ENCODE measurements around the gene GARRE1.
"Not testable (repeated sequence)": the region's sequence is repeated elsewhere in the genome, so short reads cannot be mapped to it uniquely, and the experiment has no call there.

The GARRE1 gene

DNA sequence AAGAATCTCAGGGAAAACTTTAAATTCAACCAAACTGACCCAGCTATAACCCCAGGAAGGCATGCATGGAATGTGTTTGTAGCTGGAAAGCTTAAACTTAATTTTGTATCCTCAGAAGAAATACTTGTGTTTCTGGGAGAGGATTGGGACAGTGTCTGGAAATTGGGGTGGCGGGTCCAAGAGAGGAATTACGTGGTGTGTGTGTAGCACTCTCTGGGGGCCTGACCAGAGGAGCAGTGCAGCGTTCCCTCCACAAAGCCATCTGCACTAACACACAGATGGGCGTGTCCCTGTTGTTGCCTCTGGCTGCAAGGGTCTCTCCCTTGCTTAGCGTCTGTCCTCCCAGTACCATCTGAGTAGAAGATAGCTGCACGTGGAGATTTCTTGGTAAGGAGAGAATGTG, 6.4 kb downstream of the GARRE1 start:
- DNase-seq: no peak

DNA sequence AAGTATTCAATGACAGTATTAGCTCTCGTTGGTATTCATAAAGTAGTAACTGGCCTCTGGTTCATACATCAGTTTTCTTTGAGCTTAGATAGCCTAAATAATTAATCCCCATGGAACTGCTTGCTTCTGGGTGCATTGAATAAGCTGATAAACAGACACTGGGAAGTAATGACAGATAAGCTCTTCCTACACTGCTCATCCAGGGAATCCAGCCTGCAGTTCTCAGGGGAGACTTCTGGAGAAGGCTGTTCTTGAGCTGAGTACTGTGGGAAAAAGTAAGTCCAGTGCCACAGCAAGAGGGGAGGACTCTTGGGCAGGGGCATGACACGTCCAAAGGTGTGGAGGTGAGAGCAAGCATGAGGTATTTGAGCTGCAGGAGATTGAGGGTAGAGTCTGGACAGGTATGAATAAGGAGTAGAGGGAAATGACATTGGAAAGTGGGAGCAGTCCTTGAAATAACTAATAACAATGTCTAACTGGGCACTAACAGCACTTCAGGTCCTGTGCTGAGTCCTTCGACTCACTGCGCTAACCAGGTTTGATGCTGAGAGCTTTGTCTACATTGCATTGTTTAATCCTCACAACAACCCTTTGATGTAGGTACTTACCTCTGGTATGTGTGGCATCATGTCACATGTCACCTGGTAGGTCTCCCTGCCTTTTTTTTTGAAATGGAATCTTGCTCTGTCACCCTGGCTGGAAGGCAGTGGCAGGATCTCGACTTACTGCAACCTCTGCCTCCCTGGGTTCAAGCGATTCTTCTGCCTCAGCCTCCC, 7.2 kb downstream of the GARRE1 start:
- DNase-seq: no peak

DNA sequence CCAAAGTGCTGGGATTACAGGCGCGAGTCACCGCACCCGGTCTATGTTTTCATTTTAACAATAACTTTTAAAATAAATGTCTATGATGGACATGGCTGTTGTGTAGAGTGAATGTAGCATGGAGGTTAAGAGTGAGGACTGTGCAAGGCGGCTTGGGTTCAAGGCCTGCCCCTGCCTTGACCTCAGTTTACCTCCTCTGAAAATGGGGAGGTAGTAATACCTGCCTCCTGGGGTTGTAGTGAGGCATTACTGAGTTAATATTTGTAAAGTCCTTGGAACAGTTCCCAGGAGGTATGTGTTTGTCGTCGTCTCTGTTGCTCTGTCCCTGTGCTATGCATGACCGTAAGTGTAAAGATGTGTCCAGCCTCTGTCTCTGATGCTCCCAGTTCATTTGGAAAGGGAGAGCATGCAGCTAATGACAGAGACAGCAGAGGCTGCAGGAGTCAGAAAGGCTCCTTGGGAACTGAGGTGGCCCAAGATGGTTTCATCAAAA, 9.4 kb downstream of the GARRE1 start:
- DNase-seq: no peak

DNA sequence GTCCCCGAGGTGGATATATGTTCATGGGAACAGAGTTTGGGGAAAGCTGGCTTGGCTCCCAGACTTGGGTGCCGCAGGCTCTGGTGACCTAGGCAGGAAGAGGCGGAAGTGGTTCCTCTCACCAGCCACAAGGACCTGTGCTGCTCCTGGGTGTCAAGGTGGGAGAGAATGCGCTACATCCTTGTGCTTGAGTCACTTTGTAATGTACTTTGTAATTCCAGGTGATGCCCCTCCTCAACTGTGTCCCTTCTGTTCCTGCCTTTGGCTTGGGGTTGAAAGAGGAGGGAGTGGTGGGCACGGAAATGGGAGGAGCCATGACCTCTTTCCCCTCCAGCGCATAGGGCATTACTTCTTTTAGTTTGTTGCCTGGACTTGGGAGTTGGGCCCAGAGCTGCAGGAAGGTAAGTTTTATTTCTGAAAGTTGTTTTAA, 10.9 kb downstream of the GARRE1 start:
- no peak for DNase-seq

DNA sequence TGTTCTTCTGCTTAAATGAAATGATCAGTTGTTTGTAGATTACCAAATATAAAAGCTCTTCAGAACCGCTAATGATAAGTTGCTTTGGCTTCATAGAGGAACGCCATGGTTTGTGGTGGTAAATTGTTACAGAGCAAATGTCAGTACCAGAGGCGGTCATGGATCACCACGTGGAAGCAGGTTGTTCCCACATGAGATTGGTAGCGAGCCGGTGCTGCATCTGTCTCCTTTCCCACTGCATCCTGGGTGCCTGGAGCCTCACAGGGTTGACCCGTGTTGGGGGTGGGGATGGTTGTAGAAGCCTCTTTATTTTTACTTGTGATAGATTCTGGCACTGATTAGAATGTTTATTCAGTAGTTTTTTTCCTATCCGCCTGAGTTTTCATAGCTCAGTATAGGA, 14.7 kb downstream of the GARRE1 start:
- DNase-seq: no peak

DNA sequence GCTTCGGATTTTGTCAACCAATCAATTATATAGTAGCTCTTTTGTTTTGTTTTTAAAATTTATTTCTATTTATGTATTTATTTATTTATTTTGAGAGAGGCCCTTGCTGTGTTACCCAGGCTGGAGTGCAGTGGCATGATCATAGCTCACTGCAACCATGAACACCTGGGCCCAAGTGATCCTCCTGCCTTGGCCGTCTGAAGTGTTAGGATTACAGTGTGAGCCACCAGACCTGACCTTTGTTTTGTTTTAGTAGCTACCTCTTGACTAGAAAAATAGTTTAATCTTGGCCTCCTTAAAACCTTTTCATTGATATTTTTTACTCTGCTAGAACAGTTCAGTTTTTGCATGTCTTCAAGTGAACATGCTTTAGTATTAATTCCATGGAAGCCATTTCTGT, 15.1 kb downstream of the GARRE1 start:
- no peak for DNase-seq

DNA sequence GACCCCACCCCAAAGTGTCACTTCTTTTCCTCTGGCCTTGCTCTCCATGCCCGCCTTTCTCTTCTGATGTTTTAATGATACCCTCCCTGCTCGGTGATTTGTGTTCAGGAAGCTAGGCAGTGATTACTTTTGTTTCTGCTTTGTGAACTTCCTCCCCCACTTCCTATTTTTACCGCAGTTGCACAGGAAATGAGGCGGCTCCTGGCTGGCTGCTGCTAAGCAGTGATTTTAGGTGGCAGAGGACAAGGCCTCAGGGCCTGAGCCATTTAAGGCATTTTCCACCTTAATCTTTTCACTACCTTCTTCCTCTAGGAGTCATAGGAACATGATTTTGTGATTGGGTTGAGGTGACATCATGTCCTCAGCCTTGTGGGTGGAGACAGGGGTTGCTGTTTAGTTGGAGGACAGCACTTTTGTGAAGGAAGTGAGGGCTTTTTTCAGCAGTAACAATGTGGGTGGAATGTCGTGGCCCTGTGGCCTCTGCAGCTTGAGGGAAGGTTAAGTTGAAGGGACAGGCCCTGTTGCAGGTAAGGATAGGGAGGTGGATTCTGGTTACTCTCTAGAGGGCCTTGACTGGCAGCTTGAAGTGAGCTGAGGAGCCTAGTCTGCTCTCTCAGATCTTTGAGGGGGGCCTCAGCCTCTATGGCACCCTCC, 15.7 kb downstream of the GARRE1 start:
- peak; percentile 43 for DNase-seq

DNA sequence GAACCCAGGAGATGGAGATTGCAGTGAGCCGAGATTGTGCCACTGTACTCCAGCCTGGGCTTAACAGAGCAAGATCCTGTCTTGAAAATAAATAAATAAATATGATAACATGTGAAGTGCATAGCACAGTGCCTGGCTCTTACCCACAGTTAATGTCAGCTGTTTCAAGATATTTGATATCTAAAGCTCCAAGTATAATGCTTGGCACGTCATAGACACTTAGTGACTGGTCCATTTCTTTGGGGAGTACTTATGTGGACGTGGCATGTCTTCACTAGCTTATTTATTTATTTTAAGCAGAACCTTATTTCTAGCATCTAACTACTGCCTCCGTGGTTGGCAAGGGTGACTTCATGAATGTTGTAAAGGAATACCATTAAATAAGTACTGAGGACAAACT, 18.8 kb downstream of the GARRE1 start:
- DNase-seq: no peak

DNA sequence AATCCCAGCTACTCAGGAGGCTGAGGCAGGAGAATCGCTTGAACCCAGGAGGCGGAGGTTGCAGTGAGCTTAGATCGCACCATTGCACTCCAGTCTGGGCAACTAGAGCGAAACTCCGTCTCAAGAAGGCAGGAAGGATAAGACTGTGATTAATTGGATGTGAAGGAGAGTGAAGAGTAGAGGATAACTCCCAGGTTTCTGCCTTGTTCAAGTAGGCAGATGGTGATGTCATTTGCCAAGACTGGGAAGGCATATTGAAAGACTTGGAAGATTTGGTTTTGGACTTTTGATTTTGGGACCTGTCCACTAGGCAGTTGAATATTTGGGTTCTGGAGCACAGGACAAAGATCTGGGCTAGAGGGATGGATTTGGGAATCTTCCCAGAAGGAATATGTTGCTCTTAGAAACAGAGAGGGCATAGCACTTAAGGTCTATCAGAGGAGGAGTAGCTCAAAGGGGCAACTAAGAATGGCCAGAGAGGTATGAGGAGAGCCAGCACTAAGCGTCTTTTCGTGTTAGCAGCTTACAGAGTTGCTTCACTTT, 20.0 kb downstream of the GARRE1 start:
- no peak for DNase-seq

DNA sequence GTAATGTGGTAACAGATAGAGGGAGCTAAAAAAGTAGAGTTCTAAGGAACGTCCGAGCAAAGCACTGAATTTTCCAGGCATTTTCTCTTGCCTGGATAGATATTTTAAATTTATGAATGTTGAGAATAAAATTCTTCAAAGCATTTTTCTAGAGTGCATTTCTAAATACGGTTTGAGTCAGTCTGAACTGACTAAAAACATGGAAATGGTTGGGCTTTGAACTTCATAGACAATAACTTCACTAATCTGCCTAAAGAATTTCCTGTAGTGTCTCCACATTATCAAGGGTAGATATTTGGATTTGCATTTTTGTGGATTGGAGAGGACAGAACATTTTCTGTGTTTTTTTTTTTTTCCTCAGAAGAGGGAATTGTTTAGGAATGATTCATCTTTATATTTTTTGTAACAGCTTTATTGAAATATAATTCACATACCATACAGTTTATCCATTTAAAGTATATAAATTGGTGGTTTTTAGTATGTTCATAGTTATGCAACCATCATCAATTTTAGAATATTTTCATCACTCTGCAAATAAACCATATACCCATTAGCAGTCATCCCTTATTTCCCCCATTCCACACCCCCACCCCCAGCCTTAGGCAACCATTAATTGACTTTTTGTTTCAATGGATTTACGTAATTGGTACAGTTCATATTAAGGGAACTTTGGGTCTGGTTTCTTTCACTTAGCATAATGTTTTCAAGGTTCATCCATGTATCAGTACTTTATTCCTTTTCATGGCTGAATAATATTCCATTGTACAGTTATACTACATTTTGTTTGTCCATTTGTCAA, 20.7 kb downstream of the GARRE1 start:
- no peak for DNase-seq

DNA sequence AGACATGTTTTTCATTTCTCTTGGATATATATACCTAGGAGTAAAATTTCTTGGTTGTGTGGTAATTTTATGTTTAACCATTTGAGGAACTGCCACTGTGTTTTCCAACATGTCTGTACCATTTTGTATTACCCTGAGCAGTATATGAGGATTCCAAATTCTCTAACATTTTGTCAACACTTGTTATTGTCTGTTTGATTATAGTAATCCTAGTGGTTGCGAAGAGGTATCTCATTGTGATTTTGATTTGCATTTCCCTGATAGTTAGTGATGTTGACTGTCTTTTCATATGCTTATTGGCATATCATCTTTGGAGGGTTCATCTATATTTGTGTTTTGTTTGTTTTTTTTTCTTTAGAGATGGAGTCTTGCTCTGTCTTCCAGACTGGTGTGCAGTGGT, 21.4 kb downstream of the GARRE1 start:
- DNase-seq: no peak

DNA sequence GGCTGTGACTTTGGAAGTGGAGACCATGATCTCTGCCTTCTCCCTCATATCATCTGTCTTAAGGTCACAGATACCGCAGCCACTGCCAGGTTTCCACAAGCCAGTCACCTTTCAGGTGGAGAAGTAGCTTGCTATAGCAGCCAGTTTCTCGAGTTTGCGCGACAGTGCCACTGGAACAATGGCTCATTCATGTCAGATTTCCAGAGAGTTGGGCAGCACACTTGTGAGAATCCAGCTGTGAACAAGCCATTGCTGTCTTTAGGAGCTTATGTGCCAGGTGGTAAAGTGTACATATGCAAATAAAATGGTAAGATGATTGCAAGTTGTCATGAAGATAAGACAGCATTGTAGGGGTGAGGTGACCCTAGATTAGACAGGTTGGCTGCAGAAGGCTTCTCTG, 22.3 kb downstream of the GARRE1 start:
- DNase-seq: no peak

DNA sequence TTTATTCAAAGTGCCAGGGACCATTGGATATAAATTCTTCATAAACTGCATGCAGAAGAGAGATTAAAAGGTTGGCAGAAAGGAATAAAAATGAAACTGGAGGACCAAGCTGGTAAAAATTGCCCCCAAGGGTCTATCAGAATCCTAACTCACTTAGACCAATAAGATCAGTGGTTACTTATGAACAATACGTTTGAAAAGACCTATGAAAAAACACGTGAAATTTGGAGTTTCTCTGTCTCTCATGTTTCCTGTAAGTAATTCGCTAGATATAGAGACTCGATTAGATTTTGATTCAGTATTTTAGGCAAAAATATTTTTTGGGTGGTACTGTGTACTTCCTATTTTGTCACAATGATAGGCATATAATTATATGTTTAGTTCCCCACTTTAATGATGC, 22.9 kb downstream of the GARRE1 start:
- DNase-seq: no peak

DNA sequence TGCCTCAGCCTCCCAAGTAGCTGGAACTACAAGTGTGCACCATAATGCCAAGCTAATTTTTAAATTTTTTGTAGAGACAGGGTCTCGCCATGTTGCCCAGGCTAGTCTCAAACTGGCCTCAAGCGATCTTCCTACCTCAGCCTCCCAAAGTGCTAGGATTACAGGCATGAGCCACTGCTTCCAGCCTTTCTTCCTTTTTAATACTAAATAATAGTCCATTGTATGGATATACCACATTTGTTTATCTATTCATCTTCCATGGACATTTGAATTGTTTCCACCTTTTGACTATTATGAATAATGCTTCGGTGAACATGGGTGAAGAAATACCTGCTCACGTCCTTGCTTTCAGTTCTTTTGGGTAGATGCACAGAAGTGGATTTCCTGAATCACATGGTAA, 24.4 kb downstream of the GARRE1 start:
- no peak for DNase-seq

DNA sequence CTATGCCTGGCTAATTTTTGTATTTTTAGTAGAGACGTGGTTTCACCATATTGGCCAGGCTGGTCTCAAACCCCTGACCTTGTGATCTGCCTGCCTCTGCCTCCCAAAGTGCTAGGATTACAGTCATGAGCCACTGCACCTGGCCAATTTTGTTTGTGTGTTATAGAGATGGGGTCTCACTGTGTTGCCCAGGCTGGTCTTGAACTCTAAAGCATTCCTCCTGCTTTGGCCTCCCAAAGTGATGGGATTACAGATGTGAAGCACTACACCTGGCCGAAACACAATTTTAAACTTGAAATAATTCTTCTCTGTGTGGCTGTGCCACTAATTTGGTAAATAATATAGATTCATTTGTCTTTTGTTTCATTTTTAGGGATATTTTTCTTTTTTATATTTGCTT, 27.1 kb downstream of the GARRE1 start:
- not testable (repeated sequence) for DNase-seq

DNA sequence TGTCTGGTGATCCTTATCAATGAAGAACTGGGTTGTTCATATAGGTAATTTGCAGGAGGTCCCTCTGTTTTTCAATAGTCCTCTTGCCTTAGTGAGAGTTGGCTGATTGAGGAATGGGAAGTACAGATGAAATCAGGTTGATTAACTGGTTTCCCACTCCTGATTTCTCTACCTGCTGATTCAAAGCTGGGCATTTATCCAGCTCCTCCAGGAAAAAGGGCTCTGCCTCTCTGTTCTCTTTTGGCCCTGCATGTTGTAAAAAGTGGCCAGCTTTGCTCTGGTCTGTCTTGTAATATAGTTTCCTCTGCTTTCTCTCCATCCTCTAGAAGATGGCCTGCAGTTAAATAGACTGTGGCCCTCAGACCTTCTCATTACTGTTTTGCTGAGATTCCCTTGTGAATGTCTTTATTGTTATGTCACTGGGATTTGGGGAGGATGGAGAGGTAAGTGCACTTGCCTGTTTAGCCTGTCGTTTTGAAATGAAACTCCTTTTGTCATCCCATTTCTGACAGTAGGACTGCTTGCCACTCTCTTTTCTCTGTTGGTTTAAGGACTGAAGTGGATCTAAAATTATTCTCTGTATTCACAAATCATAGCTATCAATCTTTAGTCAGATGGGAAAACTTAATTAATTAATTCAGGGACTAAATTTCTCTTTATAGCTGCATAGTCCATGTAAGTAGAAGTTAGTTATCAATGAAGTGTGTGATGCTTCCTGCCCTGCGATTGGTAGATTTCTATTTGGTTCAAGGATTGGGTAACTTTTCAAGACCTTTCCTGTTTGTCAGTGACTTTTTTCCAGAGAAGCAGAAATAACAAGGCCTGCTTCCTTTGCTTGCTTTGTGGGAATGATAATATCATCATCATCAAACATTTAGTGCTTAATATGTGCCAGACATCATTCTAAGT, 28.5 kb downstream of the GARRE1 start:
- no peak for DNase-seq

DNA sequence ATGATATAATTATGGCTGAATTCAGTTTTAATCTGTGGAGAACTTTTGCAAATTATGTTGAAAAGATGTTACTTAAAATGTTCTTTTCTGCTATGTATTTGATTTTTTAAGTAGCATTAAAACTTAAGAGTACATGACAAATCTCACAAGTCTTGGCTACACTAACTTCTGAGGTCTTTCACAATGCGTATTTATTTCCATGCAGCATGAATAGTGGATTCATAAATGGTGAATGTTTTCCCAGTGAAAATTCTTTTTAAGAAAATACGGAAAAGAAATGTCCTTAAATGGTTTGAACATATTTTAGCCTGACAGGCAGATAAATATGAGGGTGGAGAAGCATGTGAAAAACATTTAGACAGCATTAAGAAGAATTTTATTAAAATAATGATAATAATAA, 30.2 kb downstream of the GARRE1 start:
- no peak for DNase-seq

DNA sequence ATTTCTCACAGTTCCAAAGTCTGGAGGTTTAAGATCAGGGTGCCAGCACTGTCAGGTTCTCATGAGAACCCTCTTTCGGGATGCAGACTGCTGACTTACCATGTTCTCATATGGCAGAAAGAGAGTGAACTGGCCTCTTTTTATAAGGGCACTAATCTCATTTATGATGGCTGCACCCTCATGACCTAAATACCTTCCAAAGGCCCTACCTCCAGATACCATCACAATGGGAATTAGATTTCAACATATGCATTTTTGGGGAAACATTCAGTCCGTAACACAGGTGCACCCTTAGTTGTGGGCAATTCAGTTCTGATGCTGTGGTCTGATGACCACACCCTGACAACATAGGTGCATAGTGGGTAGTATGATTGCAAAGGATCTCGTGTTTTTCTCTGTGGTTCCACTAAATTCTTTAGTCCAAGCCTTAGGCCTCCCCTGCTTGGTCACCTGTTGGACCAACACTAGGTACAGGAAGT, 33.3 kb downstream of the GARRE1 start:
- DNase-seq: no peak

DNA sequence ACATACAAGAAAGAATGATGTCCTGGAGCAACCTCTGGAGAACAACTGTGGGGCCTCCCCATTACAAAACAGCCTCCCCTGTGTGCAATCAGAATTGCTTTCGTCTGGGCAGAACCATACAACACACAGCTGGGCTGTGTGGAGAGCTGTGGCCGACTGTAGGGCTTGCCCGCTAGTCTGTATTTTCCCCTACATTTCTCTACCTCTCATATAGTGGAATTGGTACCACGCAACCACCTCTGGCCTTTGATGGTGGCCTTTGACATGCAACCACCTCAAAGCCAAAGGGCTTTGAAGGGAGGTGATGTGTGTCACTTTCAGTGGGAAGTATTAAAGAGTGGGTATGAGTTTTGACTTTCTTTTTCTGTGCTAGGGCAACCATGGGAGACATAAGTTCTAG, 34.0 kb downstream of the GARRE1 start:
- DNase-seq: no peak

DNA sequence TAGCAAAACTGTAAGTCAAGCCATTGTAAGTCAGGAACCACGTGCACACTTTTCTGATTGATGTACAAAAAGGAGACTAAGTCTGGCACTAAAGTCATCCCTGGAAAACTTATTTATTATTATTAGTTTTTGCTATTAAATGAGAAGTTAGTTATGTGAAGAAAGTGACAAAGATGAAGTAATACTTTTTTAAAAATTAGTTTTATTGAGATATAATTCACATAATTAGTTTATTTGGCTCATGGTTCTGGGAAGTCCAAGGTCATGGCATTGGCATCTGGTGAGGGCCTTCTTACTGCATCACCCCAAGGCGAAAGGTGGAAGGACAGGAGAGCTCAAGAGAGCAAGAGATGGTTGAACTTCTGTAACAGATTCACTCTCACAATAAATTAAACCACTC, 36.9 kb downstream of the GARRE1 start:
- DNase-seq: no peak

DNA sequence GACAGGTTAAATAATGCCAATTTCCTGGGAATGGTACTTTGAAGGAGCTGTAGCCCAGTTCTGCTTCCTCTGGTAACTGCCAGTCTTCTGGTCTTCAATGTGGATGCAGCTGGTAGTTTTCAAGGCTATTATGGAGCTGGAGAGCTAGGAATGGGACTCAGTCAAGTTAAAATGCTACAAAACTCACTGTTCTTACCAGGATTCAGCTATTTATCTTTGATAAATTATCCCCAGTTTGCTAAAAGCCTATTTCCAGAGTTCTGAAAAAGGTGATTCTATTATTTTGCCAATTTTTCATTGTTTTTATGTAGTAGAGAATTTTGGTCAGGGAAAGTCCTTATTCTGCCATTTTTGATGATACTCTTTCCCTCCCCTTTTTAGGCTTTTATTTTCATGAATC, 40.7 kb downstream of the GARRE1 start:
- no peak for DNase-seq

DNA sequence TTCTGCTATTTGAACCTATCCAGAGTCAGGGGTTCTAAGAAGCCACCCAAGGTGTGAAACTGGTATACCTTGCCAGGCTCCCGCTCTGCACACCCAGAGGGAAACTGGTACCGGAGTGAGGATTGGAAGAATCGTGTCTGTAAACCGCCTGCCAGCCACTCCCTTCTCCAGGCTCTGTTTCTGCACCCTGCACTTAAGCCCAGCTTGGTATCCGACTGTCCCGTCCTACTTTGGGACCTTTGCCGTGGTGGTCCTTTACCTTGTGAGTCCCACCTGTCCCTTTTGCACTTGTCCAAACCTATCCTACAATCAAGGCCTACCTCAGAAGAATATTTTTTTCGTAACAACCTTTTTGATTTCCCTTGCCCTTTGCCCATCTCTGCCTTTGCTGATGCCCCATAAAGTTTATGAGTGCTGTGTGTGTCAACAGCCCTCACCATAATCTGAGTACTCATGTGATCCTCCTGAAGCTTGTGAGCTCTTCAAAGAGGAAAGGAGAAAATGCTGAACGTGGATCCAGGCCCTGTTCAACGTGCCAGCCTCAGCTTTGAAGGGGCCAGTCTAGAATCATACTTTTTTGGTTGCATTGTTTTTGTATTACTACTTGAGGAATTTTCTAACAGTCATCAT, 44.7 kb downstream of the GARRE1 start:
- DNase-seq: no peak

Data from hematopoietic multipotent progenitor cell treated with erythropoietin and hydrocortisone succinate and interleukin-3 and kit ligand, for 6 days (in vitro differentiated cells).